OCI-LY1 (cell line): Measurements from ENCODE around the gene TOX2.

Source experiments
- CTCF ChIP-seq: fragments of 200-600 bp; sonication (generic), shearing (Covaris generic); IDR thresholded peaks from 2 replicates; pipeline ENCODE4 v1.5.1; 2017; ENCODE audit warnings: mild to moderate bottlenecking, antibody characterized with exemption, low read length, moderate library complexity, mixed read lengths
- EZH2 ChIP-seq: fragments of 200-600 bp; sonication (generic), shearing (Covaris generic); IDR thresholded peaks from 2 replicates; pipeline ENCODE4 v1.8.0; 2017; ENCODE audit warnings: borderline replicate concordance, mixed run types, mild to moderate bottlenecking, antibody characterized with exemption, low read length, moderate library complexity, mixed read lengths

GRCh38 chr20:43955750-43956191 is 41.1 kb downstream of the TOX2 start:
- TF ChIP-seq CTCF (no peak), EZH2 (no peak)
